Activated CD4-positive, alpha-beta T cell treated with anti-CD3 and anti-CD28 coated beads, Interleukin-2, amount 10 ng/mL, durations not matched to agents 24 days and 14 days (primary cell): ENCODE data around the gene SEPHS1. TPM values are rescaled to one million over a fixed set of nuclear protein-coding genes. Genes with fewer than 3 reads are reported as not detected.

Source experiments
- DNase-seq: peaks from one replicate; pipeline ENCODE4 v3.0.0; 2022
- H3K27ac Mint-ChIP-seq: one replicate; pipeline ENCODE4 v1.8.0; 2022; ENCODE audit warnings: mild to moderate bottlenecking, mixed read lengths
- H3K27me3 Mint-ChIP-seq: one replicate; pipeline ENCODE4 v1.8.0; 2022; ENCODE audit warnings: mixed read lengths
- H3K36me3 Mint-ChIP-seq: one replicate; pipeline ENCODE4 v1.8.0; 2022; ENCODE audit warnings: low read depth, mild to moderate bottlenecking, mixed read lengths
- H3K4me1 Mint-ChIP-seq: one replicate; pipeline ENCODE4 v1.8.0; 2021; ENCODE audit warnings: mixed read lengths
- H3K4me3 Mint-ChIP-seq: one replicate; pipeline ENCODE4 v1.8.0; 2022; ENCODE audit warnings: mild to moderate bottlenecking, moderate library complexity, mixed read lengths
- H3K9me3 Mint-ChIP-seq: one replicate; pipeline ENCODE4 v1.8.0; 2021; ENCODE audit warnings: mixed read lengths
- intact Hi-C: fragments of 100-400 bp; cut with micrococcal nuclease; formaldehyde crosslinking; loops from one replicate; pipeline ENCODE4 v1.15.1; 2023
- total RNA-seq: library from RNA; stranded (reverse); gene quantifications from 2 replicates; pipeline ENCODE4 v1.2.3, GENCODE V29; 2022

SEPHS1 gene
- total RNA-seq, 1 donor from 2014 or later: 59.9 TPM

- H3K9me3 Mint-ChIP-seq: no peaks in the 10 kb centered on the region
- intact Hi-C loops: no loop called here
- H3K4me3 Mint-ChIP-seq: no peak overlapping the region
- H3K4me1 Mint-ChIP-seq: no peaks in the 10 kb centered on the region
- DNase-seq: no peak
- no peaks in the 10 kb centered on the region for H3K36me3 Mint-ChIP-seq
- H3K27ac Mint-ChIP-seq: no peak overlapping the region
- H3K27me3 Mint-ChIP-seq: peaks cover 9% of the 10 kb centered on the region
Observed at GRCh38 chr10:13376297-13376696, 28.2 kb upstream of the SEPHS1 start.

GRCh38 chr10:13375791-13376190 lies 27.7 kb upstream of the SEPHS1 start:
- DNase-seq: no peak
- Mint-ChIP-seq H3K27me3 (peaks cover 6% of the 10 kb centered on the region), H3K4me3 (no peak overlapping the region), H3K4me1 (no peaks in the 10 kb centered on the region), H3K27ac (no peak overlapping the region), H3K36me3 (no peaks in the 10 kb centered on the region), H3K9me3 (no peaks in the 10 kb centered on the region)
- intact Hi-C loops: no loop called here

- intact Hi-C loops: loop anchor here (2.0 kb wide), 1 partner anchor 163 kb away; no protein-coding TSS in a partner anchor
Observed at GRCh38 chr10:13373644-13374043, 25.6 kb upstream of the SEPHS1 start.

GRCh38 chr10:13372524-13372923 lies 24.4 kb upstream of the SEPHS1 start:
- Mint-ChIP-seq H3K4me1 (no peaks in the 10 kb centered on the region), H3K27ac (no peak overlapping the region), H3K27me3 (no peaks in the 10 kb centered on the region), H3K9me3 (no peaks in the 10 kb centered on the region), H3K4me3 (no peak overlapping the region), H3K36me3 (no peaks in the 10 kb centered on the region)
- DNase-seq: no peak
- intact Hi-C loops: loop anchor here (1.0 to 2.0 kb wide), 3 partner anchors 68 to 214 kb away; partner anchors contain the start of gene PRPF18

More at GRCh38 chr10:13373644-13374043, 25.6 kb upstream of the SEPHS1 start:
- H3K27me3 Mint-ChIP-seq: peaks cover 1% of the 10 kb centered on the region
- no peak for DNase-seq
- no peak overlapping the region for H3K4me3 Mint-ChIP-seq
- no peaks in the 10 kb centered on the region for H3K36me3 Mint-ChIP-seq
- H3K27ac Mint-ChIP-seq: no peak overlapping the region
- H3K9me3 Mint-ChIP-seq: no peaks in the 10 kb centered on the region
- no peaks in the 10 kb centered on the region for H3K4me1 Mint-ChIP-seq

GRCh38 chr10:13371897-13372470 lies 23.9 kb upstream of the SEPHS1 start:
- intact Hi-C loops: loop anchor here (1.0 to 2.0 kb wide), 3 partner anchors 68 to 214 kb away; partner anchors contain the start of gene PRPF18
- H3K36me3 Mint-ChIP-seq: no peaks in the 10 kb centered on the region
- no peaks in the 10 kb centered on the region for H3K27me3 Mint-ChIP-seq
- no peak overlapping the region for H3K4me3 Mint-ChIP-seq
- no peak overlapping the region for H3K27ac Mint-ChIP-seq
- DNase-seq: peak; percentile 92
- H3K4me1 Mint-ChIP-seq: no peaks in the 10 kb centered on the region
- no peaks in the 10 kb centered on the region for H3K9me3 Mint-ChIP-seq

GRCh38 chr10:13366891-13367290 lies 18.8 kb upstream of the SEPHS1 start:
- H3K4me3 Mint-ChIP-seq: no peak overlapping the region

GRCh38 chr10:13365831-13366230 lies 17.7 kb upstream of the SEPHS1 start:
- intact Hi-C loops: no loop called here
- Mint-ChIP-seq H3K4me1 (no peaks in the 10 kb centered on the region), H3K36me3 (no peaks in the 10 kb centered on the region)

More at GRCh38 chr10:13366891-13367290, 18.8 kb upstream of the SEPHS1 start:
- H3K27ac Mint-ChIP-seq: no peak overlapping the region
- intact Hi-C loops: no loop called here
- H3K27me3 Mint-ChIP-seq: peaks cover 2% of the 10 kb centered on the region
- DNase-seq: no peak
- H3K36me3 Mint-ChIP-seq: no peaks in the 10 kb centered on the region
- H3K9me3 Mint-ChIP-seq: no peaks in the 10 kb centered on the region
- no peaks in the 10 kb centered on the region for H3K4me1 Mint-ChIP-seq

GRCh38 chr10:13365243-13365642 lies 17.1 kb upstream of the SEPHS1 start:
- Mint-ChIP-seq H3K27me3 (peaks cover 2% of the 10 kb centered on the region), H3K36me3 (no peaks in the 10 kb centered on the region), H3K4me1 (no peaks in the 10 kb centered on the region), H3K9me3 (no peaks in the 10 kb centered on the region), H3K27ac (no peak overlapping the region), H3K4me3 (no peak overlapping the region)
- intact Hi-C loops: no loop called here
- no peak for DNase-seq

More at GRCh38 chr10:13365831-13366230, 17.7 kb upstream of the SEPHS1 start:
- H3K27me3 Mint-ChIP-seq: peaks cover 2% of the 10 kb centered on the region
- H3K27ac Mint-ChIP-seq: no peak overlapping the region
- H3K4me3 Mint-ChIP-seq: no peak overlapping the region
- no peaks in the 10 kb centered on the region for H3K9me3 Mint-ChIP-seq
- DNase-seq: no peak

GRCh38 chr10:13360587-13360986 lies 12.5 kb upstream of the SEPHS1 start:
- Mint-ChIP-seq H3K9me3 (no peaks in the 10 kb centered on the region), H3K4me1 (no peaks in the 10 kb centered on the region), H3K27ac (no peak overlapping the region)

GRCh38 chr10:13356392-13356791 lies 8.3 kb upstream of the SEPHS1 start:
- Mint-ChIP-seq H3K36me3 (no peaks in the 10 kb centered on the region), H3K4me1 (peaks cover 11% of the 10 kb centered on the region), H3K4me3 (no peak overlapping the region), H3K9me3 (no peaks in the 10 kb centered on the region), H3K27ac (no peak overlapping the region), H3K27me3 (peaks cover 5% of the 10 kb centered on the region)
- intact Hi-C loops: no loop called here
- no peak for DNase-seq

More at GRCh38 chr10:13360587-13360986, 12.5 kb upstream of the SEPHS1 start:
- no peak overlapping the region for H3K4me3 Mint-ChIP-seq
- no peak for DNase-seq
- H3K27me3 Mint-ChIP-seq: peaks cover 5% of the 10 kb centered on the region
- no peaks in the 10 kb centered on the region for H3K36me3 Mint-ChIP-seq
- intact Hi-C loops: no loop called here

GRCh38 chr10:13354783-13355182 lies 6.7 kb upstream of the SEPHS1 start:
- Mint-ChIP-seq H3K27me3 (peaks cover 5% of the 10 kb centered on the region), H3K4me3 (no peak overlapping the region), H3K27ac (no peak overlapping the region), H3K4me1 (peaks cover 27% of the 10 kb centered on the region), H3K36me3 (no peaks in the 10 kb centered on the region), H3K9me3 (no peaks in the 10 kb centered on the region)
- no peak for DNase-seq
- intact Hi-C loops: no loop called here

GRCh38 chr10:13352519-13352918 lies 4.4 kb upstream of the SEPHS1 start:
- Mint-ChIP-seq H3K36me3 (no peaks in the 10 kb centered on the region), H3K27me3 (peaks cover 3% of the 10 kb centered on the region), H3K27ac (no peak overlapping the region), H3K4me1 (peaks cover 32% of the 10 kb centered on the region), H3K9me3 (no peaks in the 10 kb centered on the region), H3K4me3 (peak overlapping the region; percentile 33)
- DNase-seq: no peak
- intact Hi-C loops: no loop called here

- peaks cover 4% of the 10 kb centered on the region for H3K36me3 Mint-ChIP-seq
- peak; percentile 79 for DNase-seq
- peak overlapping the region; percentile 33 for H3K4me3 Mint-ChIP-seq
- H3K9me3 Mint-ChIP-seq: no peaks in the 10 kb centered on the region
- peaks cover 34% of the 10 kb centered on the region for H3K4me1 Mint-ChIP-seq
- H3K27ac Mint-ChIP-seq: no peak overlapping the region
- intact Hi-C loops: no loop called here
- peaks cover under 1% of the 10 kb centered on the region for H3K27me3 Mint-ChIP-seq
Observed at GRCh38 chr10:13351340-13351915, 3.3 kb upstream of the SEPHS1 start.

GRCh38 chr10:13349463-13350274 lies 1.6 kb upstream of the SEPHS1 start:
- intact Hi-C loops: no loop called here
- peak overlapping the region; percentile 95 for H3K27ac Mint-ChIP-seq
- no peaks in the 10 kb centered on the region for H3K27me3 Mint-ChIP-seq
- DNase-seq: peak; percentile 76
- peaks cover 46% of the 10 kb centered on the region for H3K4me1 Mint-ChIP-seq
- H3K4me3 Mint-ChIP-seq: peak overlapping the region; percentile 87
- H3K36me3 Mint-ChIP-seq: peaks cover 8% of the 10 kb centered on the region
- H3K9me3 Mint-ChIP-seq: no peaks in the 10 kb centered on the region
